Lower leg skin (tissue), 4 donors: ENCODE data around the gene EYA2. TPM values are rescaled to one million over a fixed set of nuclear protein-coding genes. Genes with fewer than 3 reads are reported as not detected.
"Not testable (repeated sequence)": the region's sequence is repeated elsewhere in the genome, so short reads cannot be mapped to it uniquely, and the experiment has no call there.

Source experiments
- DNase-seq, 2 donors: peaks; one replicate each; pipeline ENCODE4 v3.0.0-alpha.2; 2019; ENCODE audit warnings: low spot score in 2 of 2
- H3K4me3 ChIP-seq: fragments of 200-600 bp; sonication (generic); 2 replicates; pipeline ENCODE4 v1.5.1; 2017; ENCODE audit warnings: mild to moderate bottlenecking, low read depth; ENCODE audit not compliant: poor library complexity, severe bottlenecking
- POLR2A ChIP-seq, 2 donors: fragments of 450-650 bp; IDR thresholded peaks; one replicate each; pipeline ENCODE4 v1.6.1; 2016 to 2017; ENCODE audit warnings: antibody characterized with exemption in 2 of 2, mild to moderate bottlenecking in 1 of 2, moderate library complexity in 1 of 2
- WGBS, 2 donors: methylation state at CpG; one replicate each; pipeline ENCODE4 v1.1.5; 2018; 5-methylcytosine and 5-hydroxymethylcytosine counted together
- intact Hi-C: fragments of 100-400 bp; cut with DNase I; formaldehyde crosslinking; loops from one replicate; pipeline ENCODE4 v1.15.0; 2023; ENCODE audit warnings: low total_unique reads
- total RNA-seq, 4 donors: library from RNA; depleted of rRNA; stranded (reverse); fragments of >200 nt; gene quantifications; one replicate each; pipeline ENCODE4 v1.1.0, GENCODE V29; 2016
- TF ChIP-seq, protein P1 (sequence below), 3 donors: fragments of 450-650 bp; IDR thresholded peaks; one replicate each; pipeline ENCODE4 v1.5.1; 2016; ENCODE audit warnings: antibody characterized with exemption in 3 of 3, mild to moderate bottlenecking in 3 of 3, moderate library complexity in 2 of 3

The EYA2 gene
- total RNA-seq, 4 donors from 2014 or later = 0.63 to 6.1 (median 3.3) TPM

DNA sequence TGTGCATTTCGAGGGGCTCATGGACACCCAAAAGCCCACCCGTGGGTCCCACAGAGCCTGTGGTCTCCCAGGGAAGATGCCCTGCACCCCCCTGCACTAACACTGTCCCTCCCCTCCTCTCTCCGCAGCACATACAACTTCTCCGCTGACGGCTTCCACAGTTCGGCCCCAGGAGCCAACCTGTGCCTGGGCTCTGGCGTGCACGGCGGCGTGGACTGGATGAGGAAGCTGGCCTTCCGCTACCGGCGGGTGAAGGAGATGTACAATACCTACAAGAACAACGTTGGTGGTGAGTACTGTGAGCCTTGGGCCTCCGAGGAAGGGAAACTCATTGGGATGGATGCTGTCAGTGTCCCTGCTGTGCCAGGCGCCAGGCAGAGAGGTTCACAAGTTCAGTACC, 277.9 kb downstream of the EYA2 start:
- no peak for DNase-seq
- WGBS, 2 donors = 89 to 92% methylated on average over 15 to 16 of the region's 16 CpGs
- TF ChIP-seq, protein P1, sequence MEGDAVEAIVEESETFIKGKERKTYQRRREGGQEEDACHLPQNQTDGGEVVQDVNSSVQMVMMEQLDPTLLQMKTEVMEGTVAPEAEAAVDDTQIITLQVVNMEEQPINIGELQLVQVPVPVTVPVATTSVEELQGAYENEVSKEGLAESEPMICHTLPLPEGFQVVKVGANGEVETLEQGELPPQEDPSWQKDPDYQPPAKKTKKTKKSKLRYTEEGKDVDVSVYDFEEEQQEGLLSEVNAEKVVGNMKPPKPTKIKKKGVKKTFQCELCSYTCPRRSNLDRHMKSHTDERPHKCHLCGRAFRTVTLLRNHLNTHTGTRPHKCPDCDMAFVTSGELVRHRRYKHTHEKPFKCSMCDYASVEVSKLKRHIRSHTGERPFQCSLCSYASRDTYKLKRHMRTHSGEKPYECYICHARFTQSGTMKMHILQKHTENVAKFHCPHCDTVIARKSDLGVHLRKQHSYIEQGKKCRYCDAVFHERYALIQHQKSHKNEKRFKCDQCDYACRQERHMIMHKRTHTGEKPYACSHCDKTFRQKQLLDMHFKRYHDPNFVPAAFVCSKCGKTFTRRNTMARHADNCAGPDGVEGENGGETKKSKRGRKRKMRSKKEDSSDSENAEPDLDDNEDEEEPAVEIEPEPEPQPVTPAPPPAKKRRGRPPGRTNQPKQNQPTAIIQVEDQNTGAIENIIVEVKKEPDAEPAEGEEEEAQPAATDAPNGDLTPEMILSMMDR (IDR thresholded peaks at IDR 0.05) = no peak
- TF ChIP-seq POLR2A (IDR thresholded peaks at IDR 0.05) = no peak
- intact Hi-C loops = no loop called here
- H3K4me3 ChIP-seq = no peak overlapping the region

DNA sequence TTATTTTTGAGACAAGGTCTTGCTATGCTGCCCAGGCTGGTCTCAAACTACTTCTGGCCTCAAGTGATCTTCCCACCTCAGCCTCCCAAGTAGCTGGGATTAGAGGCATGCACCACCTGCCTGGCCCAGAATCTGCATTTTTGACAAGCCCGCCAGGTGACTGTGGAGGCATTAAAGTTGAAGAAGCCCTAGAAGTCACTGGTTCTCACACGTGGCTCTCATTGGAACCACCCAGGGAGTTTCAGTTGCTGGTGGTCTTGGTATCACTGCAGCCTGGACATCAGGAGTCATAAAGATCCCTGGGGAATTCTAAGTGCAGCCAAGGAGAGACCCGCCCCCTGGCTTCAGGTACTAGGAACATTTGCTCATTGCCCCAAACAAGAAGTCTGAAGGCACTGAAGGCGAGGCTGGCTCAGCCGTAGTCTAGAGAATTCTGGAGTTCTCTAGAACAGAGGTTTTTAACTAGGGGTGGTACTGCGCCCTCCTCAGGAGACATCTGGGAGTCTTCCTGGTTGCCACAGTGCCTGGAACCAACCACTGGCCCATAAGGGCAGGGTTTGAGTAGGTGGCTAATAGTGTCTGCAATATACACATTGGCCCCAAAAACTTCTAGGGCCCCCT, 279.1 kb downstream of the EYA2 start:
- WGBS, 2 donors = 93 to 95% methylated on average over 6 of the region's 6 CpGs
- no peak for DNase-seq
- intact Hi-C loops = no loop called here

DNA sequence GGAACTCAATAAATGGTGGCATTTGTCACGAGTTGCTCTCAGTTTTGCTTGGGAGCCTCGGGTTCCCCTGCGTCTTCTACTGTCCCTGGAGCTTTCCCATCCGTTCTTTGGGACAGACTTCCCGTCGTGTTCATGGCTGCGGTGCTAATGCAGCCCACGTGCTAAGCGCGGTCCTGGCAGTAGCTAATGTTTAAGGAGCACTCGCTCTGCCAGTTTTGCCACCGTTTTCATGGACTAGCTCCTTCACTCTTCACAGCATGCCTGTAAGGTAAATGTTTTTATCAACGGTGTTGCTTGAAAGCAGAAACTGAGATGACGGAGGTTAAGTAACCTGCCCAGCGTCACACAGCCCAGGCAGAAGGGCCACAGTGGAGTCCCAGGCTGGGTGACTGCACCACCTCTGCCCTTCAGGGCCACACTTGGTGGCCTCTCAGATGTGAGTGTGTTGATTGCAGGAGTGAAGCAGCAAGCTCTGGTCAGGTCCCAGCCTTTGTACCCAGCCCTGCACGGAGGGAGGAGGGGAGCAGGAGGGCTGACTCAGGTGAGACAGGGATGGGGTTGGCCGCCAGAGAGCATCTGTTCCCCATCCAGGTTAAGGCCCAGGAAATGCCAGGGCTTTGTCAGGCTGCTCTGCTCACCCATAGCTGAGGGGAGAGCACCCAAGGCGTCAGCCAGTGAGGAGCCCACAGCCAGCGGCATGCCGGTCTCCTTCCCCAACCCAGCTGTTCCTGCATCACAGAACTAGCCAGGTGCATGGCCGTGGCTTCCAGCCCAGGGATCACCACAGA, 280.0 kb downstream of the EYA2 start:
- intact Hi-C loops = no loop called here
- DNase-seq = no peak
- H3K4me3 ChIP-seq = no peak overlapping the region
- TF ChIP-seq, protein P1 (IDR thresholded peaks at IDR 0.05) = no peak
- no peak for TF ChIP-seq POLR2A (IDR thresholded peaks at IDR 0.05)
- 79 to 83% methylated on average over 18 to 21 of the region's 21 CpGs for WGBS, 2 donors

More for the DNA sequence above, 279.1 kb downstream of the EYA2 start:
- TF ChIP-seq, protein P1 (IDR thresholded peaks at IDR 0.05) = no peak
- no peak for TF ChIP-seq POLR2A (IDR thresholded peaks at IDR 0.05)
- H3K4me3 ChIP-seq = no peak overlapping the region

DNA sequence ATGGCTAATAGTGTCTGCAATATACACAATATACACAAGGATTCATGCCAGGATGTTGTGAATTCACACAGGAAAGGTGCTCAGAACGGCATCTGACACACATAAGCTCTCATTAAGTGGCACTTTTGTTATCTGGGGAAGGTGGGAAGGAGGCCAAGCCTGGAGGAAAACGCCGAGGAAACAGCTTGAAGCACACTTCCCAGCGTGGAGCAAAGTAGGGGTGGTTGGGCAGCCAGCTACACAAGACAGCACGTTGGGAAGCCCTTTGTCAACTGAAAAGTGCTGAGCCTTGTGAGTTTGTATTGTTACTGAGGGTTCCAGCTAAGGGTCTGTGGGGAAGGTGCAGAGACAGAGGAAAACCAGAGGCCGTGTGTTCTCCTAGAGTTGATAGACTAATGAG, 280.9 kb downstream of the EYA2 start:
- DNase-seq = no peak
- no peak overlapping the region for H3K4me3 ChIP-seq
- WGBS, 2 donors = 41 to 45% methylated on average over 6 of the region's 6 CpGs
- intact Hi-C loops = no loop called here
- no peak for TF ChIP-seq POLR2A (IDR thresholded peaks at IDR 0.05)
- TF ChIP-seq, protein P1 (IDR thresholded peaks at IDR 0.05) = no peak

DNA sequence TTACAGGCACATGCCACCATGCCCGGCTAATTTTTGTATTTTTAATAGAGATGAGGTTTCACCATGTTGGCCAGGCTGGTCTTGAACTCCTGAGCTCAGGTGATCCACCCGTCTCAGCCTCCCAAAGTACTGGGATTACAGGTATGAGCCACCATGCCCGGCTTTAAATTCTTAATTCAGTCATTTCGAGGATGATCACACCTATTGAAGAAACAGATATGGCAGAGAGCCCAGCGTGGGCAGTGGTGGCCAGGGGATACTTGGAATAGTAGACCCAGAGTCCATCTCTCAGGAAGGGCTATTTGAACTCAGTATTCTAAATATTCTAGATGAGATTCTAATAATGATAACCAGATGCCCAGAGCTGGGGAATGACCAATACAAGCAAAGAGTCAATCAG, 281.6 kb downstream of the EYA2 start:
- DNase-seq, H3K4me3 ChIP-seq, intact Hi-C loops: not testable (repeated sequence)
- WGBS, 2 donors = 79 to 85% methylated on average over 5 of the region's 5 CpGs

DNA sequence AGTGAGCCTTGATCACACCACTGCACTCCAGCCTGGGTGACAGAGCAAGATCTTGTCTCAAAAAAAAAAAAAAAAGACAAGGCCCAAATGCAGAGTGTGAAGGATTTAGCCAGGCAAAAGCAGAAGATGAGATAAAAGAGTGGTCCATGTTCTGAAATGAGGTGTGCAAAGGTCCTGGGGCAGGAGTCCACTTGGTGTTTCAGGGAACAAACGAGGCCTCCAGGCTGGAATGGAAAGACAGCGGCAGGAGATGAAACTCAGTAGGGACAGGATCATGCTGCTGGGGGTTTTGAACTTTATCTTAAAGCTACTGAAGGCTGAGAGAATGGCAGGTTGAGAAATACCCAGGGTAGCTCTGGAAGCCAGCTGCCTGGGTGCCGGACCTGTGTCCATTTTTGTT, 283.6 kb downstream of the EYA2 start:
- WGBS, 2 donors = 76 to 81% methylated on average over 3 of the region's 3 CpGs

More for the DNA sequence above, 283.6 kb downstream of the EYA2 start:
- intact Hi-C loops = no loop called here
- no peak for DNase-seq
- no peak overlapping the region for H3K4me3 ChIP-seq
- no peak for TF ChIP-seq POLR2A (IDR thresholded peaks at IDR 0.05)
- TF ChIP-seq, protein P1 (IDR thresholded peaks at IDR 0.05) = no peak
